Measurements from ENCODE around the gene MFNG. TPM values are rescaled to one million over a fixed set of nuclear protein-coding genes. Genes with fewer than 3 reads are reported as not detected.

Gene MFNG
- total and polyA plus RNA-seq, 2 donors (not counting 1 experiment from before 2014, with no cell fraction given) = 0.15 TPM; not detected in 1

- Histone ChIP-seq H3K4me3 (replicated peaks in 1 of 4; ENCODE audit: control extremely low read depth in 1 of 4, insufficient read depth in 1 of 4, low read depth in 3 of 4, low read length in 4 of 4) (no peak overlapping the region), H3K9ac (ENCODE audit: insufficient read depth, low read length) (no peak overlapping the region), H2AFZ (ENCODE audit: low read length) (no peak overlapping the region), H3K27ac (ENCODE audit: insufficient read depth, low read length) (peak overlapping the region; percentile 2), H3K9me3 (ENCODE audit: control insufficient read depth, insufficient read depth, low read depth, low read length) (no peaks in the 10 kb centered on the region), H3K4me1 (ENCODE audit: control insufficient read depth, extremely low read depth, insufficient read depth, low read length) (peaks cover 18% of the 10 kb centered on the region), H3K36me3 (ENCODE audit: control insufficient read depth, insufficient read depth, low read length) (no peaks in the 10 kb centered on the region), H4K20me1 (ENCODE audit: control insufficient read depth, extremely low read depth, insufficient read depth, low read length) (no peaks in the 10 kb centered on the region), H3K4me2 (ENCODE audit: extremely low read depth, insufficient read depth, low read length) (peak overlapping the region; percentile 11), H3K79me2 (ENCODE audit: control insufficient read depth, insufficient read depth, low read length) (no peaks in the 10 kb centered on the region), H3K27me3 (ENCODE audit: control insufficient read depth, insufficient read depth, low read length) (no peaks in the 10 kb centered on the region)
- TF ChIP-seq CTCF (conservative IDR thresholded peaks at IDR 0.05 in 1 of 2, IDR thresholded peaks at IDR 0.05 in 1 of 2; ENCODE audit: low read depth in 1 of 2, low read length in 2 of 2) (no peak), EZH2 (IDR thresholded peaks at IDR 0.05; ENCODE audit: low read length, missing control alignments) (no peak)
- peak; percentile 90 to 92 for DNase-seq (ENCODE audit: low read depth in 2 of 2)
These were observed 15.6 kb upstream of the MFNG start for GRCh38 chr22:37501610-37502341.

GRCh38 chr22:37500745-37501609 lies 14.8 kb upstream of the MFNG start:
- TF ChIP-seq EZH2 (IDR thresholded peaks at IDR 0.05; ENCODE audit: low read length, missing control alignments) = no peak
- no peak for TF ChIP-seq CTCF (conservative IDR thresholded peaks at IDR 0.05 in 1 of 2, IDR thresholded peaks at IDR 0.05 in 1 of 2; ENCODE audit: low read depth in 1 of 2, low read length in 2 of 2)
- H3K9ac ChIP-seq (ENCODE audit: insufficient read depth, low read length) = no peak overlapping the region
- no peaks in the 10 kb centered on the region for H3K9me3 ChIP-seq (ENCODE audit: control insufficient read depth, insufficient read depth, low read depth, low read length)
- no peaks in the 10 kb centered on the region for H4K20me1 ChIP-seq (ENCODE audit: control insufficient read depth, extremely low read depth, insufficient read depth, low read length)
- H3K27ac ChIP-seq (ENCODE audit: insufficient read depth, low read length) = no peak overlapping the region
- H3K27me3 ChIP-seq (ENCODE audit: control insufficient read depth, insufficient read depth, low read length) = no peaks in the 10 kb centered on the region
- H3K79me2 ChIP-seq (ENCODE audit: control insufficient read depth, insufficient read depth, low read length) = no peaks in the 10 kb centered on the region
- no peak overlapping the region for H3K4me3 ChIP-seq (replicated peaks in 1 of 4; ENCODE audit: control extremely low read depth in 1 of 4, insufficient read depth in 1 of 4, low read depth in 3 of 4, low read length in 4 of 4)
- H3K4me2 ChIP-seq (ENCODE audit: extremely low read depth, insufficient read depth, low read length) = peak overlapping the region; percentile 11
- no peak overlapping the region for H2AFZ ChIP-seq (ENCODE audit: low read length)
- no peaks in the 10 kb centered on the region for H3K36me3 ChIP-seq (ENCODE audit: control insufficient read depth, insufficient read depth, low read length)
- peaks cover 19% of the 10 kb centered on the region for H3K4me1 ChIP-seq (ENCODE audit: control insufficient read depth, extremely low read depth, insufficient read depth, low read length)
- DNase-seq (ENCODE audit: low read depth in 2 of 2) = no peak

DNA sequence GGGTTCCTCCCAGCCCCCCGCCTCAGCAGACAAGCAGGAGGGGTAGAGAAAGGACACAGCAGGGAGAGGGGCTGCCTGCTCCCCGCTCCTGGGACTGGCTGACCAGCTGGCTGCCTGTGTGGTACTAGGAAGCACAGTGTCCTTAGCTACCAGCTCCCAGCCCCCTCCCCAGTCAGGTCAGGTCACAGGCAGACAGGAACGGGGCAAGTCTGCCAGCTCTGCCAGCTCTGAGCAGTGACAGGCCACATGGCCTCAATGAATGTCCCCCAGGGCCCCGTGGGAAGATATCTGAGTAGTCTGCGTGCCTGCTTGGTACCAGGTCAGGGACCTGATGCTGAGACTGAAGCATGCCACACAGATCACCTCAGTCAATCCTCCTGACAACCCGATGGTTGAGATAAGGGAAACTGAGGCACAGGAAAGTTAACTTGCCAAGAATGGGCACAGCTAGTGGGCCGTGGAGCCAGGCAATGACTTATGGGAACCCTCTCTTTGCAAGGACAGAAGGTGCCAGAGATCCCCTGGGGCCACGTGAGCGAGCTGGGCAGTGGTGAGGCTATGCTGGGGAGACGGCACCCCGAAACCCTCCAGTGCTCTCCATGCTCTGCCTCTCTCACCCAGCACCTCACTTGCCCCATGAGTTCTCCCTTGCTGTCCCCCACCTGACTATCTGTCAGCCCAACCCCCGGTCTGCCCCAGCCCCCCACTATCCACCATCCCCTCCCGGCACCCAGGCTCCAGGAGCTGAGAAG lies 13.8 kb upstream of the MFNG start:
- no peaks in the 10 kb centered on the region for H3K79me2 ChIP-seq (ENCODE audit: control insufficient read depth, insufficient read depth, low read length)
- H3K4me1 ChIP-seq (ENCODE audit: control insufficient read depth, extremely low read depth, insufficient read depth, low read length) = peaks cover 19% of the 10 kb centered on the region
- H3K27ac ChIP-seq (ENCODE audit: insufficient read depth, low read length) = no peak overlapping the region

More for the DNA sequence above, 13.8 kb upstream of the MFNG start:
- H3K9ac ChIP-seq (ENCODE audit: insufficient read depth, low read length) = no peak overlapping the region
- TF ChIP-seq CTCF (conservative IDR thresholded peaks at IDR 0.05 in 1 of 2, IDR thresholded peaks at IDR 0.05 in 1 of 2; ENCODE audit: low read depth in 1 of 2, low read length in 2 of 2) (no peak), EZH2 (IDR thresholded peaks at IDR 0.05; ENCODE audit: low read length, missing control alignments) (no peak)
- no peaks in the 10 kb centered on the region for H3K9me3 ChIP-seq (ENCODE audit: control insufficient read depth, insufficient read depth, low read depth, low read length)
- DNase-seq (ENCODE audit: low read depth in 2 of 2) = no peak
- H3K27me3 ChIP-seq (ENCODE audit: control insufficient read depth, insufficient read depth, low read length) = no peaks in the 10 kb centered on the region
- H4K20me1 ChIP-seq (ENCODE audit: control insufficient read depth, extremely low read depth, insufficient read depth, low read length) = no peaks in the 10 kb centered on the region
- no peak overlapping the region for H3K4me2 ChIP-seq (ENCODE audit: extremely low read depth, insufficient read depth, low read length)
- no peak overlapping the region for H3K4me3 ChIP-seq (replicated peaks in 1 of 4; ENCODE audit: control extremely low read depth in 1 of 4, insufficient read depth in 1 of 4, low read depth in 3 of 4, low read length in 4 of 4)
- H3K36me3 ChIP-seq (ENCODE audit: control insufficient read depth, insufficient read depth, low read length) = no peaks in the 10 kb centered on the region
- H2AFZ ChIP-seq (ENCODE audit: low read length) = no peak overlapping the region
